ENCODE results near the gene ST6GALNAC6.

Gene ST6GALNAC6

DNA sequence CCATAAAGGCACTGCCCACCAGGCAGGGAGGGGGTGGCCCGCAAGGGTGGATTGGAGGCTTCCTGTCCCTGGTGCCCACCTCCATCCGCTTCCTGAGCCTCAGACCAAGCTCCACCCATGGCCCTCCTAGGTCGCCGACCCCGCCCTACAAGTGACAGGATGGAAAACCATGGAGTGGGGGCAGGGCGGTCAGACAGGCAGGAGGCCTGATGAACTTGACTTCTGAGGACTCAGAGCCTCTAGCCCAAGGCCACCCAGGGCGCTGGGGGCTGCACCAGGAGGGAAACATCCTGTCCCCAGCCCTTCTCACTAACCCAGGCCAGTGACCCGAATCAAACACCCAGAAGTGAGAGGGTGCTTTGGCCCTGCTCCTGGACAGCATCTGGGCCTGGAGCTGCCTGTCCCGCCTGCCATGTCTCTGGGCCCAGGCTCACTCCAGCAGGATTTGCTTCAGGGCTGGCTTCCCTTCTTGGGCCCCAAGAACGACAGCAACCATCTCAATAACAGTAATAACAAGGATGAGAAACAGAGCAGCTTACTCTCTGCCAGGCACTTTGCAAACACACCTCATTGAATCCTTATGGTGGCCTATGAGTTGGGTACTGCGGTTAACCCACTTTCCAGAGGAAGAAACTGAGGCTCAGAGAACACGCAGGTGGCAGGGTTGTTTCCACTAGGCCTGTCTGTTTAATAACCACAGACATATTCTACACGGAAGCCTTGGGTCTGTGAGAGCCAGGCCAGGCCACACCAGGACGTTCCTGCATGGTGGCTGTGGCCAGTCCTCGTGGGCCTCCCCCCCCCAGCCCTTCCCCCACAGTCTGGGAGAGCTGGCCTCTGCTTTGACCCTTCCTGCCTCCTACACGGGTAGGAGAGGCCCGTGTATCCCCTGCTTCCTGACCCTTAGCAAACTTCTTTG lies 4.4 kb upstream of the ST6GALNAC6 start:
- DNase-seq (ENCODE audit: low read depth) = peak; percentile 95
- TF ChIP-seq, protein P1, sequence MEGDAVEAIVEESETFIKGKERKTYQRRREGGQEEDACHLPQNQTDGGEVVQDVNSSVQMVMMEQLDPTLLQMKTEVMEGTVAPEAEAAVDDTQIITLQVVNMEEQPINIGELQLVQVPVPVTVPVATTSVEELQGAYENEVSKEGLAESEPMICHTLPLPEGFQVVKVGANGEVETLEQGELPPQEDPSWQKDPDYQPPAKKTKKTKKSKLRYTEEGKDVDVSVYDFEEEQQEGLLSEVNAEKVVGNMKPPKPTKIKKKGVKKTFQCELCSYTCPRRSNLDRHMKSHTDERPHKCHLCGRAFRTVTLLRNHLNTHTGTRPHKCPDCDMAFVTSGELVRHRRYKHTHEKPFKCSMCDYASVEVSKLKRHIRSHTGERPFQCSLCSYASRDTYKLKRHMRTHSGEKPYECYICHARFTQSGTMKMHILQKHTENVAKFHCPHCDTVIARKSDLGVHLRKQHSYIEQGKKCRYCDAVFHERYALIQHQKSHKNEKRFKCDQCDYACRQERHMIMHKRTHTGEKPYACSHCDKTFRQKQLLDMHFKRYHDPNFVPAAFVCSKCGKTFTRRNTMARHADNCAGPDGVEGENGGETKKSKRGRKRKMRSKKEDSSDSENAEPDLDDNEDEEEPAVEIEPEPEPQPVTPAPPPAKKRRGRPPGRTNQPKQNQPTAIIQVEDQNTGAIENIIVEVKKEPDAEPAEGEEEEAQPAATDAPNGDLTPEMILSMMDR (IDR thresholded peaks at IDR 0.05; ENCODE audit: insufficient read depth, low read depth, low read length, missing control alignments) = no peak
- H3K4me3 ChIP-seq (ENCODE audit: low read depth, low read length) = peak overlapping the region; percentile 64

GRCh38 chr9:127898433-127899127 lies 823 bp downstream of the ST6GALNAC6 start:
- H3K4me3 ChIP-seq (ENCODE audit: low read depth, low read length) = peak overlapping the region; percentile 92
- TF ChIP-seq, protein P1 (IDR thresholded peaks at IDR 0.05; ENCODE audit: insufficient read depth, low read depth, low read length, missing control alignments) = no peak
- DNase-seq (ENCODE audit: low read depth) = no peak

DNA sequence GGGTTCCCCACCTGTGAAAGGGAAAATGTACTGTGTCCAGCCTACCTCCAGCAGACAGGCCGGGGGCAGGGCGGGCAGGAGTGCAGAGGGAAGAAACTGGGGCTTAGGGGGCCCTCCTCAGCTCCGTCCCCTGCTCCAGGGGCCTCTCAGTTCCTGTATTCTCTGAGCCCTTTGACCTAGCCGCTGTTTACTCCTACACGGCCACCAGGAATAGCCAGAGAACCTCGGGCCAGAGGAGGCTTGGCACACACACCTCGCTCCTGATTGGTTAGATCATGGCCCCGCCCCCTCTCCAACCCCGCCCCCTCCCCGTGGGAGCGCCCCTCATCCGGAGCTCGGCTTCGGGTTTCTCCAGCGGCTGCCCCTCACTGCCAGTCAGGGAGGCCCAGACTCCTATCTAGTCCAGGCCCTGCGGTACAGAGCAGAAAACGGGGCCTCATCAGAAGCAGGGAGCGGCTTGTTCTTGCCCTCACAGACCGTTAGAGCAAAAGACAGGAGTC lies 2.2 kb downstream of the ST6GALNAC6 start:
- TF ChIP-seq, protein P1 (IDR thresholded peaks at IDR 0.05; ENCODE audit: insufficient read depth, low read depth, low read length, missing control alignments) = no peak
- DNase-seq (ENCODE audit: low read depth) = peak; percentile 40
- H3K4me3 ChIP-seq (ENCODE audit: low read depth, low read length) = no peak overlapping the region

- no peak overlapping the region for H3K4me3 ChIP-seq (ENCODE audit: low read depth, low read length)
- DNase-seq (ENCODE audit: low read depth) = no peak
- TF ChIP-seq, protein P1 (IDR thresholded peaks at IDR 0.05; ENCODE audit: insufficient read depth, low read depth, low read length, missing control alignments) = no peak
Measured at GRCh38 chr9:127896395-127897192, 2.8 kb downstream of the ST6GALNAC6 start.

- DNase-seq (ENCODE audit: low read depth) = no peak
- H3K4me3 ChIP-seq (ENCODE audit: low read depth, low read length) = no peak overlapping the region
- TF ChIP-seq, protein P1 (IDR thresholded peaks at IDR 0.05; ENCODE audit: insufficient read depth, low read depth, low read length, missing control alignments) = no peak
Measured at GRCh38 chr9:127895811-127896210, 3.6 kb downstream of the ST6GALNAC6 start.

- DNase-seq (ENCODE audit: low read depth) = no peak
- no peak overlapping the region for H3K4me3 ChIP-seq (ENCODE audit: low read depth, low read length)
- TF ChIP-seq, protein P1 (IDR thresholded peaks at IDR 0.05; ENCODE audit: insufficient read depth, low read depth, low read length, missing control alignments) = no peak
Measured at GRCh38 chr9:127893392-127893791, 6.0 kb downstream of the ST6GALNAC6 start.

All from GM12865 (cell line).